DMS79 (cell line): ENCODE measurements around the gene PTPRT.
A peak's percentile ranks its signal among the peaks of the same experiment; 100 is the strongest.
"Not testable (repeated sequence)": the region's sequence is repeated elsewhere in the genome, so short reads cannot be mapped to it uniquely, and the experiment has no call there.

ENCODE experiments used
- DNase-seq: peaks from one replicate; lab custom pipeline; 2025; lab: John Stamatoyannopoulos, UW

PTPRT gene

DNA sequence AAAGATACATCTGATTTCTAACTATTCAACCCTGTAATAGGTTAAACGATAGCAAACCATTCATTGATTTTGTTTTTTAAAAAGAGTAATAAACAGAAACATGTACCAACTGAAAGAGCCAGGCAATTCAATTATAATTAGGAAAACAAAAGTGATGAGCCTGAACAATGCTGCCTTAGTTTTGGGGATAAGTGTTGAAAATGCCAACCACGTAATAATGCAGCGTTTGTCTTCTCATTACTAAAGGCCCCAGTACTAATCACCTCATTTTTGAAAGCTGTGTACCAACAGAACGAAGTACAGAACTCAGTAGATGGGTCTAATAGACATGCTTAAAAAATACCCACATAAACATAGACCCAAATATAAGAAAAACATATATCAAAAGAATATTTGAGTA lies 907.9 kb downstream of the PTPRT start:
- DNase-seq, result no peak

DNA sequence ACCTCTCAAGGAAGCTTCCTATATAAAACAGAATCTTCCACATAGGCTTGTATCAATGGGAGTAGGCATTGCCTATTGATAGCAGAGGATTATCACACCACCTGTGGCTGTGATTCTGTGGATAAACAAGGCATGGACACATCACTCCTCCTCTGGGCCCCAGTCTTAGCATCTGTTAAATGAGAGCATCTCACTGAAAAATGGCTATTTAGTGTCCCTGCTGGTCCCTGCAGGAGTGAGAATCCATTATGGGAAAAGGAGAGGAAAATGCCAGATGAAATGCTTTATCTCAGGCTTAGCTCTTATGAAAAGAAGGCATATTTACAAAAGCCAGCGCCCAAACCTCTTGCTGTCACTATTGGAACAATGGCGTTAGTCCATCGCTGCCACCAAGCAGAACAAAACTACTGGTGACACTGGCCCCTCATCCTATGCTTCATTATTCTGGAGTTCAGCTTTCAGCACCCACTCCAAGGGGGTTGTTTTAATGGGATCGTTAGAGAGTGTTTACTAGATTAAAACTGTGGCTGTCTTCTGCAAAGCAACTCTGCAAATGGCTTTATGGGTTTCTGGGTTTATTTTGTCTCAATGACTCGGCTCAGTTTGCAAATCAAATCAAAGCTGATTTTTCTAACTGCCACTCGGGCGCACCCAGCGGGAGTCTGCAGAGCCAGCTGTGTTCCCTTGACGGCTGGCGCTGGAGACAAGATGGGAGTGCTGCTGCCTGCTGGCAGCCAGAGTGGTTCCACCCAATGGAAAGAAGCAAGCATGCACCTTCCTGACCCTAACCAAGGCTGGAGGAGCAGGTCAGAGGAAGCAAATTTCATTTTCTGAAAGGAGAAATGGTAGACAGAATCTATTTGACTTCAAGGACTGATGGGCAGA lies 912.7 kb downstream of the PTPRT start:
- peak; percentile 40 for DNase-seq

DNA sequence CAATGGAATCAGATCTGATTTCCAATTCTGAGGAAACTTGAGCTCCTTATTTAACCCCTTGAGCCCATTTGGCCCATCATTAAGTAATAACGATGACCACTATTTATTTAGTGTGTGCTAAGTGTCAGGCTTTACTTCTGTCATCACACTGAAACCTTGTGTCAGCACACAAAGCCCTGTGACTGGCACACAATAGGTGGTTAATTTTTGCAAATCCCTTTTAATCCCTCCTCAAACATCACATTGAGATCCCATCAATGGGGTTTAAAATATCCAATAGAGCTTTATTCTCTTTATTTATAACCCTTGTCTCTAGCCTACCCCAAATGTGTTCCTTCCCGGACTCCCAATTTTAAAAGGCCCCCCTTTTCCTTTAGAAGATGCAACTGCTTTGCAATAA lies 914.7 kb downstream of the PTPRT start:
- DNase-seq, result no peak

GRCh38 chr20:42272516-42272915 lies 917.2 kb downstream of the PTPRT start:
- no peak for DNase-seq

DNA sequence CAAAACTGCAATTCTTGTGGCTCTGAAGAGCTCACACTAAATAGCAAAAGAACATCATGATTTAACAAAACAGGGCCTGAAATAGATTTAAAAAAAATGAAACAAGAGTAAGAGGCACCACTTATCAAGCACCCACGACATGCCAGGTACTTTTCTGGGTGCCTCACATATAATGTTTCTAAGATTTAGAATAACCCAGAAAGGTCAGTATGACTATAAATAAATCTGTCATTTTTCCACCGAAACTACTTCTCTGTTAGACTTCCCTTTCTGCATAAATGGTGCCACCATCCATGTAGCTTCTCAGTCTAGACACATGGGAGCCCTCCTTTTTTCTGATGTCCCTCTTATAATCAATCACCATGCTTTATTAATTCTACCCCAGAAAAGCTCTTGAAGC lies 919.2 kb downstream of the PTPRT start:
- DNase-seq, result no peak

DNA sequence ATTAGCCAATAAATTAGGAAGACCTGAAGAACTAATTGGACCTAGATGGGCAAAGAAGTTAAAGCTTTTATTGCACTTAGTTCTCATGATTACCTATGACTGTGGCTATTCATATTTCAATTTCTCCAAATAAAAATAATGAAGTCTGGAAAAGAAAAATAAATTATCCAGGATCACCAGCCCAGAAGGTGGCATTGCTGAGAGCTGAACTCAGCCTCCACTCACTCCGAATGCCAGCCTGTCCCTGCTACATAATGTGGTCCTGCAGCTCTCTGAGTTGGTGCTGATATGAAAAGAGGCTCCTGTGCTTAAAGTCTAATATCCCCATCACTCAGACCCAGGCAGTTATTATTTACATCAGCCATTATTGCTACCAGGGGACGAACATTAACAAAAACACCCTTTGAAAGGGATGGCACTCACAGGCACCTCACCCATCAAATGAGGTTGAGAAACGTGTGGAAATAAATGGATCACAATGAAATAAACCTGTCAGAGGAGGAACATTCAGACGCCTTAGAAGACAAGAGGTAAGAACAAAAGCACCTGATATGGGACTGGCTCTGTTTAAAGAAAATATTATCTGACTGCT lies 921.8 kb downstream of the PTPRT start:
- DNase-seq, result no peak

GRCh38 chr20:42261766-42262270 lies 927.9 kb downstream of the PTPRT start:
- no peak for DNase-seq

- DNase-seq, result no peak
Measured at GRCh38 chr20:42260184-42260583, 929.5 kb downstream of the PTPRT start.

GRCh38 chr20:42259389-42259788 lies 930.3 kb downstream of the PTPRT start:
- DNase-seq, result no peak

DNA sequence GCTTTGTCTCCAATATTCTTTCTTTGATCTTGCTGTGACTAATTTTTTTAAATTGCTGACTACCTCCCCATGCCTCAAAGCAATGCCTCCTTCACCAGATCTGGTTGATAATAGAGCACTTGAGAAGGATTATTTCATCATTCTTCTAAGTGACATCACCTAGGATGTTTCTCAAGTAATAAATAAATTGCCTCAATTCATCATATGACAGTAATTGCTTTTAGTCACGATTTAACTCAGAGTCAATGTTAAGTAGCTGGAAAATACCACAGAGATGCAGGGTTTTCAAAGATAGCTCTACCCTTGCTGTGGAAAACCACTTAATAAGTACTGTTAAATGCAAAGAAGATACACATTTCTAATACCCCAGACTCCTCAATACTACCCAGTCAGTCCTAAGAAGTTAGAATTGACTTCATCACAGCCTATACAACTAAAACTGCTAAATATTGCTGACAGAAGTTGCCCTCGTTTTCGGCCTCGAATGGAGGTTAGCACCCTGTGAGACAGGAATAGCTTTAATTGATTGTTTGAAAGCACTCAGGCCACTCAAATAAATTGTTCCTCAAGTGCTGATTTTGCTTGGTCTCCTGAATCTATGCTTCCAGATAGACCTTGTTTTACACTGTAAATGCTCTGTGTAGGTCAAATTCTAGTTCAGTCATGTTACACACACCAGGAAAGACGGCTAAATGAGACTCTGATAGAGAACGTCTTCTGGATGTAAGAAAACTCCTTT lies 931.0 kb downstream of the PTPRT start:
- no peak for DNase-seq

GRCh38 chr20:42255821-42256220 lies 933.9 kb downstream of the PTPRT start:
- no peak for DNase-seq

- no peak for DNase-seq
Measured at GRCh38 chr20:42254673-42255072, 935.0 kb downstream of the PTPRT start.

GRCh38 chr20:42252116-42252515 lies 937.6 kb downstream of the PTPRT start:
- DNase-seq, result no peak

- DNase-seq, result peak; percentile 39
Measured at GRCh38 chr20:42218621-42219374, 970.9 kb downstream of the PTPRT start.

DNA sequence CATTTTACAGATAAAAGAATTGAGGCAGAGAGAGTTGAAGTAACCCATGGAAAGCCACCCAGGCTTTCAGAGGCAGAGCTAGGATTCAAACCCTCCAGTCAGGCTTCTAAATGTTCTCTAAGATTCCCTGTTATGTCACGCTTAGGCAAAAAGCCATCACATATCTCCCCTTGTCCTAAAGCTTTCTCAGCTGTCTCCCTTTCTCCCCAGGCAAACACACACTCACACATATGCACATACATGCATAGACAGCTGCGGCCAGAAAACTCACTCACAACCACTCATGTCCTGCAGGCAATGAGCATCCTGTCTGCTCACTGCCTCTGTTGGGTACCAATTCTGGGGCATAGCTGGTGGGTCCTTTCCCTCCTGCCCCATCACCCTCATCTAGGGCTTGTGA lies 975.6 kb downstream of the PTPRT start:
- DNase-seq, result no peak

DNA sequence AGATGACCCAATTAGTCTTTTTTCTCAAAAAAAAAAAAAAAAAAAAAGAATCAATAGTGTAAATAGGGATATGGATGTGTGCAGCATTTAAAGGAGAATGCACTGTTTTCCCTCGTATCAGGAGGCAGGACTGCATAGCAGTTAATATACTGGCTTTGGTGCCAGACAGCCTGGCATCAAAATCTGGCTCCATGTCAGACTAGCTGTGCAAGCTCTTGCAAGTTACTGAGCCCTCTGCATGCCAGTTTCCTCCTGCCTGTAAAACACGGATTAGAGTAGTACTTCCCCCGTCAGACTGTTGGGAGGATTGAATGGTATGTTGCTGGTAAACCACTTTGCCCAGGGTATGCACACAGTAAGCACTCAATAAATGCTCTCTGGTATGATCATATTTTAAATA lies 977.3 kb downstream of the PTPRT start:
- no peak for DNase-seq

- DNase-seq, result not testable (repeated sequence)
Measured at GRCh38 chr20:42206557-42206956, 983.1 kb downstream of the PTPRT start.

DNA sequence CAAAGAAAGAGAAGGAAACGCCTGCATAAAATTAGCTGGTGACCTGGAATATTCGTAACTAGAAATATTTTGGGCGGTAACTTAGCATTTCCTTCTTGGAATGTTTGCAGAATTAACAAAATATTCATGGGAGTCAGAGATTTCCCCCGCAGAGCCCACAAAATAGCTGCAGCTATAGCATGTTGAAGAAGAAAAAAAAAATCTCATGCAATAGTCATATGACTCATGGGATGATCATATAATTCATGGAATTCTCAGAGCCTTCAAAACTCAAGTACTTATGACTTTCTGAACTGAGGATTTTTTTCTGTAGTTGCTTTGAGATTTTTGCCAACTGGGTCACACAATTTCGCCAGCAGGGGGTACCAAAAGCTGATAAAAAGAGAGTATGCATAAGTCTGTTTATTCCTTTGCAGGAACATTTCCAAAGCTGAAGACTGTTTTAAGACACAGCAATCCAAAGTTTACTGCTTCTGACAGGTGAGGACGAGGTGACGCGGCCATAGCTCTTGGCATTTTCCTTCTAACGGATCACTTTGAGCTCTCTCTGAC lies 985.5 kb downstream of the PTPRT start:
- no peak for DNase-seq

DNA sequence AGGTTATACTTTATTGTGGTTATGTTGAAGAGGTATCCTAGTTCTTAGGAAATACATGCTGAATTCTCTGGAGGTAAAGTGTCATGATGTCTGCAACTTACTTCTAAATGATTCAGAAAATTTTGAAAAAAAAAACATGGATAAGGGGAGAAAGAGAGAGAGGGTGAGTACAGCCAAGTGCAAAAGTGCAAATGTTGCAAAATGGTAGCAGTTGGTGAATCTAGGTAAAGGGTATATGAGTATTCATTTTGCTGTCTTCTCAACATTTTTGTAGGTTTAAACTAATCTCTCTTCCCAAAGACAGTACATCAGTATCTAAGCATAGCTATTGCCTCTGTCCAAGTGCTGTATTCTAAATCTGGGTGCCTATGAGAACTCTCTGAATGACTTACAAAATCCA lies 992.1 kb downstream of the PTPRT start:
- DNase-seq, result no peak

DNA sequence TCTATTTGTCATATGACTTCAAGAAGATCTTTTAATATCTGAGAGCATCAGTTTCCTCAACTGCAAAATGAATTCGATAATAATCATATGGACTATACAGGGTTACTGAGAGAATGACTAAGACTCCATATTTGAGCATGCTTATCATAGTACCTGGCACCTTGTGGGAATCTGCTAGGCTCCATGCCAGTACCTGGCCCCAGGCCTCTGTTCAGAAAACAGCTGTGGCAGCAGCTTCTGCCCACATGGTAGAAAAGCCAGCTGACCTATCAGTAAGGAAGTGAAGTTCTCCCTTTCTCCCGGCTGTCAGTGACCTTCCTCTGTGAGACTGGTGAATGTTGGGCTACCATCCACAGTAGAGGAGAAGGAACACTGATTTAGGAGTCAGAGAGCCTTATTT lies 996.6 kb downstream of the PTPRT start:
- no peak for DNase-seq

- no peak for DNase-seq
Measured at GRCh38 chr20:42192321-42192720, 997.4 kb downstream of the PTPRT start.
